ENCODE results near the gene MTHFSD.
"Not testable (repeated sequence)": the region's sequence is repeated elsewhere in the genome, so short reads cannot be mapped to it uniquely, and the experiment has no call there.

Gene MTHFSD

GRCh38 chr16:86554917-86555703 is at the start of gene MTHFSD:
Gene MTHFSD (minus strand): TSS chr16:86555235. CDS start chr16:86555184, 51 bp downstream.
- DNase-seq (ENCODE audit: low spot score): peak; percentile 96

GRCh38 chr16:86604436-86605193 is 49.6 kb upstream of the MTHFSD start:
- DNase-seq (ENCODE audit: low spot score): peak; percentile 21

GRCh38 chr16:86602521-86602920 is 47.5 kb upstream of the MTHFSD start:
- DNase-seq (ENCODE audit: low spot score): no peak

GRCh38 chr16:86601356-86601755 is 46.3 kb upstream of the MTHFSD start:
- no peak for DNase-seq (ENCODE audit: low spot score)

- DNase-seq (ENCODE audit: low spot score): no peak
These were observed 43.9 kb upstream of the MTHFSD start for GRCh38 chr16:86598607-86599565.

GRCh38 chr16:86597880-86598606 is 43.0 kb upstream of the MTHFSD start:
- DNase-seq (ENCODE audit: low spot score): no peak

- no peak for DNase-seq (ENCODE audit: low spot score)
These were observed 42.3 kb upstream of the MTHFSD start for GRCh38 chr16:86597126-86597879.

GRCh38 chr16:86595983-86596605 is 41.1 kb upstream of the MTHFSD start:
- no peak for DNase-seq (ENCODE audit: low spot score)

- DNase-seq (ENCODE audit: low spot score): no peak
These were observed 39.7 kb upstream of the MTHFSD start for GRCh38 chr16:86594721-86595120.

- no peak for DNase-seq (ENCODE audit: low spot score)
These were observed 39.0 kb upstream of the MTHFSD start for GRCh38 chr16:86593913-86594620.

GRCh38 chr16:86591270-86591669 is 36.2 kb upstream of the MTHFSD start:
- DNase-seq (ENCODE audit: low spot score): no peak

GRCh38 chr16:86590501-86591144 is 35.6 kb upstream of the MTHFSD start:
- no peak for DNase-seq (ENCODE audit: low spot score)

- DNase-seq (ENCODE audit: low spot score): not testable (repeated sequence)
These were observed 32.9 kb upstream of the MTHFSD start for GRCh38 chr16:86587955-86588354.

- DNase-seq (ENCODE audit: low spot score): no peak
These were observed 32.5 kb upstream of the MTHFSD start for GRCh38 chr16:86587487-86587886.

GRCh38 chr16:86585821-86586611 is 31.0 kb upstream of the MTHFSD start:
- DNase-seq (ENCODE audit: low spot score): no peak

GRCh38 chr16:86584726-86585721 is 30.0 kb upstream of the MTHFSD start:
- DNase-seq (ENCODE audit: low spot score): no peak
